GM21515 (cell line): ENCODE measurements around the gene PHF12.

Source experiments
- ATAC-seq: cut with Tn5 transposase; IDR thresholded peaks from one replicate; pipeline ENCODE4 v1.9.1; 2021; ENCODE audit not compliant: unreplicated experiment

PHF12 gene

GRCh38 chr17:28975646-28976045, 24.3 kb upstream of the PHF12 start:
- ATAC-seq: no peak

- no peak for ATAC-seq
Observed at GRCh38 chr17:28975031-28975430, 23.7 kb upstream of the PHF12 start.

- ATAC-seq: no peak
Observed at GRCh38 chr17:28974451-28974850, 23.1 kb upstream of the PHF12 start.

- no peak for ATAC-seq
Observed at GRCh38 chr17:28973425-28973824, 22.1 kb upstream of the PHF12 start.

GRCh38 chr17:28972437-28972836, 21.1 kb upstream of the PHF12 start:
- ATAC-seq: no peak

GRCh38 chr17:28970879-28971278, 19.6 kb upstream of the PHF12 start:
- no peak for ATAC-seq

- ATAC-seq: no peak
Observed at GRCh38 chr17:28969706-28970393, 18.5 kb upstream of the PHF12 start.

- no peak for ATAC-seq
Observed at GRCh38 chr17:28968914-28969295, 17.6 kb upstream of the PHF12 start.

GRCh38 chr17:28968231-28968913, 17.1 kb upstream of the PHF12 start:
- ATAC-seq: no peak

- ATAC-seq: no peak
Observed at GRCh38 chr17:28967221-28968135, 16.2 kb upstream of the PHF12 start.

GRCh38 chr17:28963841-28964240, 12.5 kb upstream of the PHF12 start:
- ATAC-seq: no peak

- no peak for ATAC-seq
Observed at GRCh38 chr17:28963055-28963611, 11.8 kb upstream of the PHF12 start.

- no peak for ATAC-seq
Observed at GRCh38 chr17:28961391-28961790, 10.1 kb upstream of the PHF12 start.

- ATAC-seq: no peak
Observed at GRCh38 chr17:28960256-28961061, 9.1 kb upstream of the PHF12 start.

GRCh38 chr17:28959471-28959871, 8.2 kb upstream of the PHF12 start:
- no peak for ATAC-seq

- no peak for ATAC-seq
Observed at GRCh38 chr17:28958820-28959455, 7.6 kb upstream of the PHF12 start.

- ATAC-seq: no peak
Observed at GRCh38 chr17:28957992-28958355, 6.7 kb upstream of the PHF12 start.

- no peak for ATAC-seq
Observed at GRCh38 chr17:28957277-28957991, 6.1 kb upstream of the PHF12 start.

GRCh38 chr17:28956861-28957260, 5.5 kb upstream of the PHF12 start:
- ATAC-seq: no peak

GRCh38 chr17:28956112-28956511, 4.8 kb upstream of the PHF12 start:
- ATAC-seq: no peak
